DMS79 treated with DMSO at 0.1 percent for 48 hours (cell line): Measurements from ENCODE around the gene RNF40.
A peak's percentile ranks its signal among the peaks of the same experiment; 100 is the strongest.

Source experiments
- DNase-seq: peaks from one replicate; lab custom pipeline; 2025; lab: John Stamatoyannopoulos, UW

RNF40 gene

DNA sequence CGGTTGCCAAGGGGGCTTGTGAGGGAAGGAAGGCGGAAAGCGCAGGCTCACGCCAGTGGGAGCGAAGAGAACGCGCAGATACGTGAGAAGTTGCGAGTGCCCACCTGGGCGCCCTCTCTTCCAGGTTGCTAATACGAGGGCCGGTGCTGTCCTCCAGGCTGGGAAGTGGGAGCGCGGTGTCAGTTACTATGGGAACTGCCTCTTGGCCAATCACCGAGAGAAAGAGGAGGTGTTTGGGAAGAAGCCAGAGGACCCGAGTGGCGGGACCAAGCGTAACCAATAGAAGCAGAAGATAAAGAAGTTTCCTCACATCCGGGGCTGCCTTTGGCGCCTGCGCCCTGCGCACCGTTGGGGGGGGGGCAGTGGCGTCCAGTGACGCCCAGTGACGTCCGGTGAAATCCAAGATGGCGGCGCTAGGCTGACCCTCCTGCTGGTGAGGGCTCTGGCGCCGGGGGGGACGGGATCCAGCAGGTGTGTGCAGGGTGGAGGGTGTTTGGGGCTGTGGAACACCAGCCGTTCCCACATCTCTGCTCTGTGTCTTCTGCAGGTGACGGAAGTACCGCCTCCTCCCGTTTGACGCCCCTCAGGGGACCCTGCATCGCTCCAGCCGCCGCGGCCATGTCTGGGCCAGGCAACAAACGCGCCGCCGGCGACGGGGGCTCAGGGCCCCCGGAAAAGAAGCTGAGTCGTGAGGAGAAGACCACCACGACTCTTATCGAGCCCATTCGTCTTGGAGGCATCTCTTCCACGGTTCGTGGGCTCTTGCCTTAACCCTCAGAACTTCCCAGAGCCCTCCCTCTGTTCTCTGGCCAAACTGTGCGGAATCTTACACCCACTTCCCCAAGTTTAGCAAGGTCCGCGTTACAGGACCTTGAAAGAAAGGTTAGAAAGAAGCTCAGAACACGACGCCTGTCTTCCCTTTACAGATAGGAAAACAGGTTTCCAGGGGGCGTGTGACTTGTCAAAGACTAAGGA, at the start of gene RNF40, which contains the start of gene CFAP119:
TSS of gene RNF40 (plus strand) at position 395 of the 975 bp plus-strand sequence. CDS start at position 619, 224 bp downstream.
TSS of gene CFAP119 (minus strand) at position 135 of the 975 bp plus-strand sequence. CDS start 314 bp downstream, outside the sequence.
- peak; percentile 98 for DNase-seq

GRCh38 chr16:30715750-30716445, 46.2 kb upstream of the RNF40 start:
- DNase-seq, result no peak

DNA sequence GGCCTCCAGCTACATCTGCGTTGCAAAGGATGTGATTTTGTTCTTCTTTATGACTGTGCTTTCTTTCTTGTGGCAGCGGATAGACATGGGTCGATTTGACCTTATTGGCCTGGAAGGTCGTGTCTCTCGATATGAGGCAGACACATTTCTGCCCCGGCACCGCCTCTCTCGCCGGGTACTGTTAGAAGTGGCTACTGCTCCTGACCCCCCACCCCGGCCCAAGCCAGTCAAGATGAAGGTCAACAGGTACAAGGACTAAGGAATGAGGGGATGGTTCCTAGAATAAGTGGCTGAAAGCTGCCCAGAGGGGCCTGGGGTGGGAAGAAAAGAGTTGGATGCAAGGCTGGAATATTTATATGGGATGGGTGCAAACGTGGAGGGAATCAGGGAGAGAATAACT, 42.0 kb upstream of the RNF40 start:
- no peak for DNase-seq

GRCh38 chr16:30720694-30721093, 41.4 kb upstream of the RNF40 start:
- DNase-seq, result no peak

DNA sequence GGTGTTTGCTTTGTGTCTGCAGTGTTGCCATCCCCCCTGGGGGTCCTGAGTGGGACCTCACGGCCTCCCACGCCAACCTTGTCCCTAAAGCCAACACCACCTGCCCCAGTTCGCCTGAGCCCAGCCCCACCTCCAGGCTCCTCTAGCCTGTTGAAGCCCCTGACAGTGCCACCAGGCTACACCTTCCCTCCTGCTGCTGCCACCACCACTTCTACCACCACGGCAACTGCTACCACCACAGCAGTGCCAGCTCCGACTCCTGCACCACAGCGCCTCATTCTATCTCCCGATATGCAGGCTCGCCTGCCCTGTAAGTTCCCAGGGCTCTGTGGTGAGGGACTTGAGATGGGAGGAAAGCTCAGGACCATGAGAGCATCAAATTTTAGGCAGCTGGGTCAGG, 41.0 kb upstream of the RNF40 start:
- DNase-seq, result no peak

GRCh38 chr16:30721606-30722005, 40.5 kb upstream of the RNF40 start:
- no peak for DNase-seq

DNA sequence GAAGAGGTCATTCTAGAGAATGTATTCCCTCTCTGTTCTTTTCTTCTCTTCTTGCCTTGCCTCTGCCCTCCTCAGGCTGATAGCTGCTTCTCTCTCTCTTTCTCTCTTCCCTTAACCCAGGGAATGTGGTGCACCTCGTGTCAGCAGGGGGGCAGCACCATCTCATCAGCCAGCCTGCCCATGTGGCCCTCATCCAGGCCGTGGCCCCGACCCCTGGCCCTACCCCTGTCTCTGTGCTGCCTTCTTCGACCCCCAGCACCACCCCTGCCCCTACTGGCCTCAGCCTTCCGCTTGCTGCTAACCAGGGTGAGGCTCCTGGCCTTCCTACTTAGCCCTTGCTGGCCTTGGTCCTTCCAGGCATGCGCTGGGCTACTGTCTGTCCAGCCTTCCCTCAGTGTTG, 39.7 kb upstream of the RNF40 start:
- no peak for DNase-seq

GRCh38 chr16:30722916-30723315, 39.2 kb upstream of the RNF40 start:
- DNase-seq, result no peak

- no peak for DNase-seq
Measured at GRCh38 chr16:30723725-30724355, 38.3 kb upstream of the RNF40 start.

- no peak for DNase-seq
Measured at GRCh38 chr16:30724641-30725417, 37.3 kb upstream of the RNF40 start.

DNA sequence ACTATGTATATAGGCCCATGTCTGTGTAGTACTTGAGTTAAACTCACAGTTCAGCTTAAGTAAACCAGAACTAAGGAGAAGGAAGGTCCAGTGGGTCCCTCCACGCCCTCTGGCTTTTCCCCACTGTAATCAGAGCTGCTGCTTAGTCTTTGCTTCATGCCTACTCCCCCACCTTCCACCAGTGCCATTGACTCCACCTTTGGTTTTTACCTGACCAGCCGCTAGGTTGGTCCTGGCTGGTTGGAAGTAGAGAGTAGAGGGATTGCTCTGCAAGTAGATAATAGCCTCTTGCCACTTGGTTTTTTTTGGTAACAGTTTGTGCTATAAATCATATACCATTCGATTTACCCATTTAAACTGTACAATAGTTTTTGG, 36.7 kb upstream of the RNF40 start:
- DNase-seq, result no peak

DNA sequence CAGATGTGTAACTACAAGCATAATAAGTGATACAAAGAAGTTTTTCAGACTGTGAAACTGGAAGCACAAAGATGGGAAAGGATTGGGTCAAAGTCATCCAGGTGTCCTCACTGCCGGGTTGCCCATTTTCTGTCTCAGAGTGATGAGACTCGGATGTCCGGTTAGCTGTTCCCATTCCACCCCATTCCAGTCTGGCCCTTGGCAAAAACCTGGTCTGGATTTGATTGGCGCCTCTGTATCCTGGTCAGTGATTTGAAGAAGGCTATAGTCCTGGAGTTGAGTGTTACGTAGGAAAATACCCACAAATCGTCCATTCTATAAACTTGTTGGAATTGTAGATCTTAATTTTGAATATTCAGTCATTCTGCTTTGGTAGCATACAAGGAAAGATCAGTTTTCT, 33.8 kb upstream of the RNF40 start:
- DNase-seq, result no peak

DNA sequence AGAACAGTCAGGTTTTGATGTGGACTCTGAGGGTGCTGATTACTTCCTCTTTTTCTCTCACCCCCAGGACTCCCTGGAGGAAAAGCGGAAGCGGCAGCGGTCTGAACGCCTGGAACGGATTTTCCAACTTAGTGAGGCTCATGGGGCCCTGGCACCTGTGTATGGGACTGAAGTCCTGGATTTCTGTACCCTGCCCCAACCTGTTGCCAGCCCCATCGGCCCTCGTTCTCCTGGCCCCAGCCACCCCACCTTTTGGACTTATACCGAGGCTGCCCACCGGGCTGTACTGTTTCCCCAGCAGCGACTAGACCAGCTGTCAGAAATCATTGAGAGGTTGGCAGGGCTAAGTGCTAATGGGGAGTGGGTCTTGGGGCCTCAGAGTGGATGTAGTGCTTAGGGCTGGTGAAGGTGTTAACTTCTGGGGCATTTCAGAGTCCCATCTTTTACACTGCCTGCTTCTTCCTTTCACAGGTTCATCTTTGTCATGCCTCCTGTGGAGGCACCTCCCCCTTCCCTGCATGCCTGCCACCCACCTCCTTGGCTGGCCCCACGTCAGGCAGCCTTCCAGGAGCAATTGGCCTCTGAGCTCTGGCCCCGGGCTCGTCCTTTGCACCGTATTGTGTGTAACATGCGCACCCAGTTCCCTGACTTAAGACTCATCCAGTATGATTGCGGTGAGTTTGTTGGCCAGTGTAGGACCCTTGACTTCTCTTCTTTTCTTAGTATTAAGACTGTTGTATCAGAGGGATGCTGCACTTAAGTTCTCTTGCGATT, 33.0 kb upstream of the RNF40 start:
- no peak for DNase-seq

GRCh38 chr16:30731411-30731810, 30.7 kb upstream of the RNF40 start:
- no peak for DNase-seq

GRCh38 chr16:30736995-30737793, 24.9 kb upstream of the RNF40 start:
- DNase-seq, result no peak

DNA sequence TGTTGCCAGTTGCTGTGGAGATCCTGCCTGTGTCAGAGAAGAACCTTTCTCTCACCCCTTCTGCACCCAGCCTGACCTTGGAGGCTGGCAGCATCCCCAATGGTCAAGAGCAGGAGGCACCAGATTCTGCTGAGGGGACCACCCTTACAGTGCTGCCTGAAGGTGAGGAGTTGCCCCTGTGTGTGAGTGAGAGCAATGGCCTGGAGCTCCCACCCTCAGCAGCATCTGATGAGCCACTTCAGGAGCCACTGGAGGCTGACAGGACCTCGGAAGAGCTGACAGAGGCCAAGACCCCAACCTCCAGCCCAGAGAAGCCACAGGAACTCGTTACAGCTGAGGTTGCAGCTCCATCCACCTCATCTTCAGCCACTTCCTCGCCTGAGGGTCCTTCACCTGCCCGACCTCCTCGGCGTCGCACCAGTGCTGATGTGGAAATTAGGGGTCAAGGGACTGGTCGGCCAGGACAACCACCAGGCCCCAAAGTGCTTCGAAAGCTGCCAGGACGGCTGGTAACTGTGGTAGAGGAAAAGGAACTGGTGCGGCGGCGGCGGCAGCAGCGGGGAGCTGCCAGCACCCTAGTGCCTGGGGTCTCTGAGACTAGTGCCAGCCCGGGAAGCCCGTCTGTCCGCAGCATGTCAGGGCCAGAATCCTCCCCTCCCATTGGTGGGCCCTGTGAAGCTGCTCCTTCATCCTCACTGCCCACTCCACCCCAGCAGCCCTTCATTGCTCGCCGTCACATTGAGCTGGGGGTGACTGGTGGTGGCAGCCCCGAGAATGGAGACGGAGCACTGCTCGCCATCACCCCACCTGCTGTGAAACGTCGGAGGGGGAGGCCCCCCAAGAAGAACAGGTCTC, 24.1 kb upstream of the RNF40 start:
- no peak for DNase-seq

GRCh38 chr16:30738984-30739951, 22.9 kb upstream of the RNF40 start:
- no peak for DNase-seq
